Cardiac muscle cell (in vitro differentiated cells and primary cell): ENCODE results near the gene ILRUN. TPM values are rescaled to one million over a fixed set of nuclear protein-coding genes. Genes with fewer than 3 reads are reported as not detected.
"Not testable (repeated sequence)": the region's sequence is repeated elsewhere in the genome, so short reads cannot be mapped to it uniquely, and the experiment has no call there.

Experiments
- DNase-seq, 2 donors: peaks; one replicate each; pipeline versions ENCODE4 v3.0.0 to v3.0.0-alpha.2; 2010 to 2017; ENCODE audit warnings: low read depth in 1 of 2, low spot score in 1 of 2
- H3K27ac ChIP-seq: fragments of 200-600 bp; sonication (generic); 2 replicates; pipeline ENCODE4 v1.5.1; 2016
- H3K27me3 ChIP-seq: fragments of 200-600 bp; sonication (generic); 2 replicates; pipeline ENCODE4 v1.6.0; 2016; ENCODE audit warnings: control low read depth
- H3K36me3 ChIP-seq: fragments of 200-600 bp; sonication (generic); 2 replicates; pipeline ENCODE4 v1.5.1; 2016; ENCODE audit warnings: control low read depth
- H3K4me1 ChIP-seq: fragments of 200-600 bp; sonication (generic); 2 replicates; pipeline ENCODE4 v1.8.1; 2017; ENCODE audit warnings: low read depth, mild to moderate bottlenecking, mixed run types
- H3K4me3 ChIP-seq: fragments of 200-600 bp; sonication (generic); 2 replicates; pipeline ENCODE4 v1.5.1; 2016; ENCODE audit warnings: mild to moderate bottlenecking
- H3K9me3 ChIP-seq: fragments of 200-600 bp; sonication (generic); 2 replicates; pipeline ENCODE4 v1.5.1; 2017; ENCODE audit warnings: low read depth, mild to moderate bottlenecking, control low read depth
- polyA plus RNA-seq: library from polyadenylated mRNA; unstranded; fragments of >200 nt; fragmentation: Nextera tagmentation; extraction: Ambion mirVana; gene quantifications from 2 replicates; pipeline ENCODE4 v1.2.1, GENCODE V29; 2016
- total RNA-seq: library from RNA; depleted of rRNA; stranded (reverse); fragments of >200 nt; gene quantifications from 2 replicates; pipeline ENCODE4 v1.2.3, GENCODE V29; 2016
- TF ChIP-seq, protein P1 (sequence below): IDR thresholded peaks from 2 replicates; pipeline ENCODE4 v1.5.1; 2012; ENCODE audit warnings: low read depth, mild to moderate bottlenecking, low read length

ILRUN gene
- total RNA-seq = 42.7 and 55.9 TPM in 2 replicates
- 9.6 and 14.6 TPM in 2 replicates for polyA plus RNA-seq

DNA sequence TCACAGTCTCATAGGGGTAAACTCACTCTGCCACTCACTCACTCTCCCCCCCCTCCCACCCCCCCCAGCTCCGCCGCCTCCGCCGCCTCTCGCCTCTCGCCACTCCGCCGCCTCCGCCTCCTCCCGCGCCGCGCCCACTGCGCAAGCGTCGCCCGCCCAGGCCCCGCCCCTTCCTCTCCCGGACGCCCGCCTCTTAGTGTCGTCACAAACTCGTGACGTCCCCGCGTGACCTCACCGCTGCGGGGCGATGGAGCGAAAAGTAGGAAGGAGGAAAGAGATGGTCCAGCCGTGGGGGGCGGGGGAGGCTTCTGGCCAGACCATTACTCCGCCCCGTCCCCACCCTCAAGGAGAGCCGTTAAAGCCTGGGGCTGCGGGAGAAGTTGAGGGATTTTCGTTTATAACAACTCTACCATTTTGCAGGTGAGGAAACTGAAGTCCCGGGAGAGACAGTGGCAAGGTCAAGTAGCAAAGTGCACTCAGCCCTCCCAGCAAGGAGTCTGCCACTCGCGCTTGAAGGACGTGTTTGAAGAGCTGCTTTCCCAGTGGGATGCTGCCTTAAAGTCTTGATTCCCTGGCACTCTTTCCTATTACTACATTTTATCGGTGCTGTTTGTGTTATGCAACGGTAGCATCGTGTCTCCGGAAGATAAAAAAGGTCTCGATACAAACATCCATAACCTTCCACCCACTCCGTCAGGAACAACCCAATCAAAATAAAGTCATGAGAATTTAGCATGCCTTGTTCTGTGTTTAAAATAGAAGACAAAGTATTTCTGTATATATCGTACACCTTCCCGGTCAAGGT is at the start of gene ILRUN:
TSS of gene ILRUN (minus strand) at position 29 of the 805 bp plus-strand sequence. CDS start 164 bp downstream, outside the sequence.
- DNase-seq = peak; percentile 93 to 98
- Histone ChIP-seq H3K27me3 (no peaks in the 10 kb centered on the region), H3K27ac (peak within 1 kb of the TSS; percentile 76), H3K4me3 (peak within 1 kb of the TSS; percentile 62), H3K36me3 (no peaks in the 10 kb centered on the region), H3K9me3 (no peaks in the 10 kb centered on the region), H3K4me1 (peaks cover 12% of the 10 kb centered on the region)
- TF ChIP-seq, protein P1, sequence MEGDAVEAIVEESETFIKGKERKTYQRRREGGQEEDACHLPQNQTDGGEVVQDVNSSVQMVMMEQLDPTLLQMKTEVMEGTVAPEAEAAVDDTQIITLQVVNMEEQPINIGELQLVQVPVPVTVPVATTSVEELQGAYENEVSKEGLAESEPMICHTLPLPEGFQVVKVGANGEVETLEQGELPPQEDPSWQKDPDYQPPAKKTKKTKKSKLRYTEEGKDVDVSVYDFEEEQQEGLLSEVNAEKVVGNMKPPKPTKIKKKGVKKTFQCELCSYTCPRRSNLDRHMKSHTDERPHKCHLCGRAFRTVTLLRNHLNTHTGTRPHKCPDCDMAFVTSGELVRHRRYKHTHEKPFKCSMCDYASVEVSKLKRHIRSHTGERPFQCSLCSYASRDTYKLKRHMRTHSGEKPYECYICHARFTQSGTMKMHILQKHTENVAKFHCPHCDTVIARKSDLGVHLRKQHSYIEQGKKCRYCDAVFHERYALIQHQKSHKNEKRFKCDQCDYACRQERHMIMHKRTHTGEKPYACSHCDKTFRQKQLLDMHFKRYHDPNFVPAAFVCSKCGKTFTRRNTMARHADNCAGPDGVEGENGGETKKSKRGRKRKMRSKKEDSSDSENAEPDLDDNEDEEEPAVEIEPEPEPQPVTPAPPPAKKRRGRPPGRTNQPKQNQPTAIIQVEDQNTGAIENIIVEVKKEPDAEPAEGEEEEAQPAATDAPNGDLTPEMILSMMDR = no peak

DNA sequence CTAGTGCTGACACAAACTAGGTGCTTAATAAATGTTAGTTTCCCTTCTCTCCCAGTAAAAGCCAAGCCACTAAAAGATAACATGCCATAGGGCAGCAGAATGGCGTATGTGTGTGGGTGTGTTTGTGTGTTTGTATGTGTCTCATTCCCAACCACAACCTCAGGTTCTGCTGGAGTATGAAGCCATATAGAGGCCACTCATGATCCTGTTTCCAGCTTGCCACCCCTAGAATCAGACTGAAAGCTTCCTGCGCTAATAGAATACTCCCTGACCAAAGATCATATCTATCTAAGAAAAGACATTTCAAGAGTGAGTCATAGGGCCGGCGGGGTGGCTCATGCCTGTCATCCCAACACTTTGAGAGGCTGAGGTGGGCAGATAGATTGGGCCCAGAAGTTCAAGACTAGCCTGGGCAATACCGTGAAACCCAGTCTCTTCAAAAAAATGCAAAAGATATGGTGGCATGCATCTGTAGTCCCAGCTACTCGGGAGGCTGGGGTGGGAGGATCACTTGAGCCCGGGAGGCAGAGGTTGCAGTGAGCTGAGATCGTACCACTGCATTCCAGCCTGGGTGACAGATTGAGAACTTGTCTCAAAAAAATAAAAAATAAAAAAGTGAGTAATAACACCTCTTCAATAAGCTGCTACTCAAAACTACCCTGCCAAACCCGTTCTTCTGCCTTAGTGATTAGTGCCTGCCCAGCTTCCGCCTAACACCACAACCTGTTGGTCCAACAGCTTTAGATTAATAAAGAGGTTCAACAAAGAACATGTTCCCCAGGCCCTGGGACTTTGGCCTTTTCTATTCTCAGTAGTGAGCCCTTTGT is 48.9 kb upstream of the ILRUN start:
- Histone ChIP-seq H3K27me3 (no peaks in the 10 kb centered on the region), H3K9me3 (no peaks in the 10 kb centered on the region), H3K4me3 (no peak overlapping the region), H3K27ac (no peak overlapping the region), H3K4me1 (no peaks in the 10 kb centered on the region), H3K36me3 (no peaks in the 10 kb centered on the region)
- TF ChIP-seq, protein P1 = no peak
- DNase-seq = peak in 1 of 2 donors; percentile 62

DNA sequence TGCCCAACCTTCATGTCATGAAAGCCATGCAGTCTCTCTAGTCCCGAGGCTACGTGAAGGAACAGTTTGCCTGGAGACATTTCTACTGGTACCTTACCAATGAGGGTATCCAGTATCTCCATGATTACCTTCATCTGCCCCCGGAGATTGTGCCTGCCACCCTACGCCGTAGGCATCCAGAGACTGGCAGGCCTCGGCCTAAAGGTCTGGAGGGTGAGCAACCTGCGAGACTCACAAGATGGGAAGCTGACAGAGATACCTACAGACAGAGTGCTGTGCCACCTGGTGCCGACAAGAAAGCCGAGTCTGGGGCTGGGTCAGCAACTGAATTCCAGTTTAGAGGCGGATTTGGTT is 47.7 kb upstream of the ILRUN start:
- not testable (repeated sequence) for H3K27ac ChIP-seq, DNase-seq, H3K4me3 ChIP-seq, H3K4me1 ChIP-seq, H3K27me3 ChIP-seq, H3K36me3 ChIP-seq, H3K9me3 ChIP-seq

DNA sequence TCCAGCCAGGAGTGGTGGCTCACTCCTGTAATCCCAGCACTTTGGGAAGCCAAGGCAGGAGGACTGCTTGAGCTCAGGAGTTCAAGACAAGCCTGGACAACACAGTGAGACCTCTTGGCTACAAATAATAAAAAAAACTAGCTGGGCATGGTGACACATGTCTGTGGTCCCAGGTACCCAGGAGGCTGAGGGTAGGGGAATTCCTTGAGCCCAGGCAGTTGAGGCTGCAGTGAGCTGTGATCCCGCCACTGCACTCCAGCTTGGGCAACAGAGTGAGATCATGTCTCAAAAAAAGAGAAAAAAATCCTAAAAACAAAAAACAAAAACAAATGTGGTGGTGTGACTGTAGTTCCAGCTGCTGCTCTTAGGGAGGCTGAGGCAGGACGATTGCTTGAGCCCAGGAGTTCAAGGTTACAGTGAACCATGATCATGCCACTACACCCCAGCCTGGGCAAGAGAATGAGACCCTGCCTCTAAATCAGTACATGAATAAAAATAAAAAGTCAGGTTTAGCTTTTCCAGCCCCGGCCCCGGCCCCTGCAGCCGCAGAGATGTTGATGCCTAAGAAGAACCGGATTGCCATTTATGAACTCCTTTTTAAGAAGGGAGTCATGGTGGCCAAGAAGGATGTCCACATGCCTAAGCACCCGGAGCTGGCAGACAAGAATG is 47.2 kb upstream of the ILRUN start:
- no peaks in the 10 kb centered on the region for H3K9me3 ChIP-seq
- no peaks in the 10 kb centered on the region for H3K27me3 ChIP-seq
- TF ChIP-seq, protein P1 = no peak
- H3K36me3 ChIP-seq = no peaks in the 10 kb centered on the region
- no peaks in the 10 kb centered on the region for H3K4me1 ChIP-seq
- no peak overlapping the region for H3K4me3 ChIP-seq
- DNase-seq = no peak
- no peak overlapping the region for H3K27ac ChIP-seq

DNA sequence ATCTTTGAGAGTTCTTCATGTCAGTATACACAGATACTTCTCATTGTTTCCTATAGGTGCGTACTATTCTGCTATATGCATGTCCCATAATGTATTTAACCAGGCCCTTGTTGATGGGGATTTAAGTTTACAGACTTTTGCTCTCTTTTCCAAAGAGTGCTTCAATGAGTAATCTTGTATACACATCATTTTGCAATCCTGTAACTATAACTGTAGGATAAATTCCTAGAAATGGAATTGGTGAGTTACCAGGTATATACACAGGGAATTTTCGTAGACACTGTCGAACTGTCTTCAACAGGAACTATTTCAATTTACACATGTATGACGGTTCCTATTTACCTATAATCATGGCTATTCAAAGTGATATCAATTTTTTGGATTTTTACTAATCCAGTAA is 45.5 kb upstream of the ILRUN start:
- no peak for DNase-seq
- Histone ChIP-seq H3K9me3 (no peaks in the 10 kb centered on the region), H3K4me3 (no peak overlapping the region), H3K27ac (no peak overlapping the region), H3K27me3 (no peaks in the 10 kb centered on the region), H3K36me3 (no peaks in the 10 kb centered on the region), H3K4me1 (no peaks in the 10 kb centered on the region)
- TF ChIP-seq, protein P1 = no peak
